ENCODE data around the gene CDK9. TPM values are rescaled to one million over a fixed set of nuclear protein-coding genes. Genes with fewer than 3 reads are reported as not detected.

The CDK9 gene
- total and polyA plus RNA-seq, 2 experiments from 2014 or later, result 58.5 to 84.3 TPM

GRCh38 chr9:127794001-127794791, 8.4 kb downstream of the CDK9 start:
- ATAC-seq, result peak; percentile 23
- Histone ChIP-seq H4K20me1 (replicated peaks; ENCODE audit: insufficient read depth) (peaks cover 19% of the 10 kb centered on the region), H3K4me2 (no peak overlapping the region), H3F3A (replicated peaks; ENCODE audit: low read depth) (peaks cover 42% of the 10 kb centered on the region), H2AFZ (no peak overlapping the region), H3K36me3 (ENCODE audit: insufficient read depth) (peaks cover 32% of the 10 kb centered on the region), H3K27me3 (ENCODE audit: insufficient read depth) (no peaks in the 10 kb centered on the region), H3K4me3 (no peak overlapping the region), H3K4me1 (ENCODE audit: insufficient read depth) (no peaks in the 10 kb centered on the region), H3K79me2 (replicated peaks; ENCODE audit: insufficient read depth) (peaks cover 5% of the 10 kb centered on the region), H3K9me2 (ENCODE audit: insufficient read depth) (no peaks in the 10 kb centered on the region), H3K27ac (ENCODE audit: low read depth) (0 out of 2 replicates have a peak overlapping the region, but pooled peaks have one; percentile 50)
- Mint-ChIP-seq H3K4me1 (peaks cover 5% of the 10 kb centered on the region), H3K9me3 (no peaks in the 10 kb centered on the region), H3K4me3 (no peak overlapping the region), H3K27me3 (ENCODE audit: insufficient read depth, low read depth, poor library complexity) (peaks cover 15% of the 10 kb centered on the region), H3K27ac (peak overlapping the region; percentile 84; the same call in 1 of the 2 replicates), H3K36me3 (ENCODE audit: low read depth) (peaks cover 35% of the 10 kb centered on the region)
- DNase-seq (ENCODE audit: low spot score), result no peak
- no peak for TF ChIP-seq CREB1 (CRISPR knock-in tag; IDR thresholded peaks at IDR 0.05; ENCODE audit: low read depth)
- no peak for TF ChIP-seq JUNB (IDR thresholded peaks at IDR 0.05; ENCODE audit: unreplicated experiment)
- no peak for TF ChIP-seq CTCF (conservative IDR thresholded peaks at IDR 0.05; ENCODE audit: low read depth in 2 of 2)
- no peak for TF ChIP-seq ZNF462 (CRISPR knock-in tag; IDR thresholded peaks at IDR 0.05)
- no peak for TF ChIP-seq STAT1 (IDR thresholded peaks at IDR 0.05; ENCODE audit: unreplicated experiment)
- no peak for TF ChIP-seq NANOG (IDR thresholded peaks at IDR 0.05; ENCODE audit: borderline replicate concordance)
- TF ChIP-seq ETS1 (IDR thresholded peaks at IDR 0.05), result no peak
- TF ChIP-seq EZH2 (IDR thresholded peaks at IDR 0.05; ENCODE audit: low read depth, unreplicated experiment), result no peak
- no peak; the same call in 1 of the 2 replicates for TF ChIP-seq POLR2AphosphoS5 (IDR thresholded peaks at IDR 0.05; ENCODE audit: low read depth)
- TF ChIP-seq ZNF114 (CRISPR knock-in tag; IDR thresholded peaks at IDR 0.05), result no peak
- TF ChIP-seq ZNF331 (CRISPR knock-in tag; IDR thresholded peaks at IDR 0.05; ENCODE audit: low read depth), result no peak
- TF ChIP-seq REST (IDR thresholded peaks at IDR 0.05; ENCODE audit: unreplicated experiment), result no peak
- no peak for TF ChIP-seq EZH2phosphoT487 (IDR thresholded peaks at IDR 0.05; ENCODE audit: unreplicated experiment)
